Stimulated activated CD4-positive, alpha-beta T cell treated with anti-CD3 and anti-CD28 coated beads, Interleukin-1b, Interleukin-23, amount 100 ng/mL, for 4 hours (primary cell): ENCODE measurements around the gene TGFA.
A peak's percentile ranks its signal among the peaks of the same experiment; 100 is the strongest.

ENCODE experiments used
- DNase-seq, 2 donors: peaks; one replicate each; pipeline ENCODE4 v3.0.0-alpha.2; 2020; ENCODE audit warnings: low read depth in 2 of 2

The TGFA gene

GRCh38 chr2:70552501-70553333 is 909 bp downstream of the TGFA start:
- DNase-seq, result peak in 1 of 2 donors; percentile 3

GRCh38 chr2:70551167-70551566 is 2.5 kb downstream of the TGFA start:
- DNase-seq, result no peak

- DNase-seq, result no peak
Measured at GRCh38 chr2:70549962-70550361, 3.7 kb downstream of the TGFA start.

GRCh38 chr2:70549064-70549710 is 4.4 kb downstream of the TGFA start:
- DNase-seq, result no peak

- no peak for DNase-seq
Measured at GRCh38 chr2:70548233-70548632, 5.4 kb downstream of the TGFA start.

GRCh38 chr2:70546885-70547284 is 6.7 kb downstream of the TGFA start:
- no peak for DNase-seq

- no peak for DNase-seq
Measured at GRCh38 chr2:70546376-70546775, 7.2 kb downstream of the TGFA start.

- no peak for DNase-seq
Measured at GRCh38 chr2:70541481-70542020, 12.1 kb downstream of the TGFA start.

- DNase-seq, result no peak
Measured at GRCh38 chr2:70537840-70538239, 15.8 kb downstream of the TGFA start.

- no peak for DNase-seq
Measured at GRCh38 chr2:70536517-70537055, 17.0 kb downstream of the TGFA start.

- no peak for DNase-seq
Measured at GRCh38 chr2:70535573-70535972, 18.1 kb downstream of the TGFA start.

- no peak for DNase-seq
Measured at GRCh38 chr2:70534183-70534836, 19.3 kb downstream of the TGFA start.

- DNase-seq, result no peak
Measured at GRCh38 chr2:70532244-70532935, 21.2 kb downstream of the TGFA start.

- DNase-seq, result no peak
Measured at GRCh38 chr2:70531419-70532086, 22.1 kb downstream of the TGFA start.

GRCh38 chr2:70529610-70530009 is 24.0 kb downstream of the TGFA start:
- DNase-seq, result no peak

GRCh38 chr2:70528929-70529328 is 24.7 kb downstream of the TGFA start:
- DNase-seq, result no peak

- no peak for DNase-seq
Measured at GRCh38 chr2:70528276-70528675, 25.4 kb downstream of the TGFA start.

GRCh38 chr2:70527447-70528080 is 26.1 kb downstream of the TGFA start:
- no peak for DNase-seq

GRCh38 chr2:70526126-70526525 is 27.5 kb downstream of the TGFA start:
- no peak for DNase-seq

- no peak for DNase-seq
Measured at GRCh38 chr2:70525032-70525431, 28.6 kb downstream of the TGFA start.
